IMR-90 (cell line): ENCODE data around the gene TSACC. TPM values are rescaled to one million over a fixed set of nuclear protein-coding genes. Genes with fewer than 3 reads are reported as not detected.

Source experiments
- ATAC-seq: fragments of 200-7000 bp; cut with Tn5 transposase; 2 replicates; pipeline ENCODE4 v1.9.1; 2020; ENCODE audit warnings: low read depth, mild to moderate bottlenecking, moderate library complexity
- BruUV-seq: library from RNA; stranded (reverse); fragments of 400-500 nt; replicated peaks from 2 replicates; lab custom pipeline; 2021; lab: Mats Ljungman, UMichigan
- CTCF ChIA-PET: fragments of 300-600 bp; formaldehyde crosslinking; extraction: SDS; loops from one replicate; lab custom pipeline; 2021; ENCODE audit warnings: antibody characterized with exemption; lab: Yijun Ruan, JAX
- POLR2A ChIA-PET: fragments of 300-600 bp; sonication (Branson Sonifier 250); formaldehyde crosslinking; loops from one replicate; lab custom pipeline; 2022; ENCODE audit warnings: antibody characterized with exemption; ENCODE audit not compliant: unreplicated experiment; lab: Charles Lee
- DNase-seq: peaks from one replicate; pipeline ENCODE4 v3.0.0; 2013
- H2AFZ ChIP-seq: replicated peaks from 2 replicates; pipeline ENCODE3; 2013; ENCODE audit warnings: low read length, mild to moderate bottlenecking; ENCODE audit not compliant: poor library complexity
- H2AK5ac ChIP-seq: 2 replicates; pipeline ENCODE4 v1.6.1; 2013; ENCODE audit warnings: low read depth, low read length, inconsistent platforms
- H2AK9ac ChIP-seq: replicated peaks from 2 replicates; pipeline ENCODE3; 2013; ENCODE audit warnings: mild to moderate bottlenecking, low read depth, low read length, moderate library complexity; ENCODE audit not compliant: poor library complexity
- H2BK120ac ChIP-seq: 2 replicates; pipeline ENCODE4 v1.6.1; 2013; ENCODE audit warnings: low read depth, low read length, inconsistent platforms
- H2BK15ac ChIP-seq: 3 replicates; pipeline ENCODE4 v1.6.1; 2013; ENCODE audit warnings: low read depth, low read length, inconsistent platforms
- H2BK20ac ChIP-seq: 2 replicates; pipeline ENCODE4 v1.6.1; 2013; ENCODE audit warnings: low read depth, mild to moderate bottlenecking, inconsistent platforms, low read length, moderate library complexity
- H2BK5ac ChIP-seq: 2 replicates; pipeline ENCODE4 v1.6.1; 2013; ENCODE audit warnings: mild to moderate bottlenecking, low read depth, low read length, inconsistent platforms; ENCODE audit not compliant: poor library complexity, severe bottlenecking
- H3K14ac ChIP-seq: replicated peaks from 2 replicates; pipeline ENCODE4 v1.6.1; 2013; ENCODE audit warnings: low read depth, low read length, inconsistent platforms
- H3K18ac ChIP-seq: 2 replicates; pipeline ENCODE4 v1.6.1; 2013; ENCODE audit warnings: low read depth, low read length, control low read depth
- H3K23ac ChIP-seq: 2 replicates; pipeline ENCODE4 v1.6.1; 2013; ENCODE audit warnings: low read depth, low read length, inconsistent platforms
- H3K27ac ChIP-seq: 2 replicates; pipeline ENCODE4 v1.5.1; 2013; ENCODE audit warnings: mild to moderate bottlenecking, control low read depth, low read length; ENCODE audit not compliant: insufficient read depth
- H3K27me3 ChIP-seq: 2 replicates; pipeline ENCODE4 v1.6.1; 2013; ENCODE audit warnings: low read length; ENCODE audit not compliant: control insufficient read depth, insufficient read depth
- H3K36me3 ChIP-seq: 2 replicates; pipeline ENCODE4 v1.6.1; 2013; ENCODE audit warnings: low read length, mixed read lengths; ENCODE audit not compliant: control insufficient read depth, insufficient read depth
- H3K4ac ChIP-seq: 2 replicates; pipeline ENCODE4 v1.6.1; 2013; ENCODE audit warnings: low read depth, low read length, inconsistent platforms
- H3K4me1 ChIP-seq: 2 replicates; pipeline ENCODE4 v1.6.1; 2013; ENCODE audit warnings: low read length, mixed read lengths; ENCODE audit not compliant: control insufficient read depth, insufficient read depth
- H3K4me2 ChIP-seq: 2 replicates; pipeline ENCODE4 v1.6.1; 2013; ENCODE audit warnings: low read depth, mild to moderate bottlenecking, control low read depth, low read length, moderate library complexity
- H3K4me3 ChIP-seq: 2 replicates; pipeline ENCODE4 v1.5.1; 2013; ENCODE audit warnings: low read depth, mild to moderate bottlenecking, control low read depth, low read length, moderate library complexity; ENCODE audit not compliant: insufficient read depth
- H3K56ac ChIP-seq: 2 replicates; pipeline ENCODE4 v1.6.1; 2013; ENCODE audit warnings: low read length, inconsistent platforms; ENCODE audit not compliant: insufficient read depth; ENCODE audit errors: extremely low read depth
- H3K79me1 ChIP-seq, 2 experiments: 2 replicates each; pipeline ENCODE4 v1.6.1; 2013; ENCODE audit warnings: low read length in 2 of 2, inconsistent platforms in 1 of 2, low read depth in 1 of 2
- H3K9ac ChIP-seq: 2 replicates; pipeline ENCODE4 v1.6.1; 2013; ENCODE audit warnings: low read depth, low read length, control low read depth
- H3K9me1 ChIP-seq: 2 replicates; pipeline ENCODE4 v1.6.1; 2013; ENCODE audit warnings: low read length, inconsistent platforms; ENCODE audit not compliant: insufficient read depth
- H3K9me3 ChIP-seq: 2 replicates; pipeline ENCODE4 v1.6.1; 2013; ENCODE audit warnings: low read length; ENCODE audit not compliant: control insufficient read depth, insufficient read depth
- H4K20me1 ChIP-seq: 2 replicates; pipeline ENCODE4 v1.6.1; 2013; ENCODE audit warnings: low read length, inconsistent platforms; ENCODE audit not compliant: insufficient read depth
- H4K5ac ChIP-seq: 2 replicates; pipeline ENCODE4 v1.6.1; 2013; ENCODE audit warnings: mild to moderate bottlenecking, low read depth, low read length, control low read depth
- H4K8ac ChIP-seq, 2 experiments: 2 replicates each; pipeline ENCODE4 v1.6.1; 2013; ENCODE audit warnings: low read depth in 2 of 2, low read length in 2 of 2, control low read depth in 1 of 2, inconsistent platforms in 1 of 2
- H4K91ac ChIP-seq: 2 replicates; pipeline ENCODE4 v1.6.1; 2013; ENCODE audit warnings: low read depth, low read length, inconsistent platforms; ENCODE audit not compliant: insufficient read depth
- BHLHE40 ChIP-seq: fragments of 150-350 bp; IDR thresholded peaks from 2 replicates; pipeline ENCODE4 v1.6.1; 2016; ENCODE audit warnings: mild to moderate bottlenecking, low read depth, low read length
- CEBPB ChIP-seq: IDR thresholded peaks from 2 replicates; pipeline ENCODE4 v1.6.1; 2012; ENCODE audit warnings: low read depth, low read length, improper control_type of control experiment
- CHD1 ChIP-seq: IDR thresholded peaks from 2 replicates; pipeline ENCODE4 v1.6.1; 2012; ENCODE audit warnings: low read depth, low read length, improper control_type of control experiment
- ELK1 ChIP-seq: fragments of 150-350 bp; IDR thresholded peaks from 2 replicates; pipeline ENCODE4 v1.6.1; 2016; ENCODE audit warnings: low read depth, mild to moderate bottlenecking, low read length, moderate library complexity, borderline replicate concordance
- MAFK ChIP-seq: IDR thresholded peaks from 2 replicates; pipeline ENCODE4 v1.6.1; 2012; ENCODE audit warnings: low read depth, low read length, improper control_type of control experiment
- MAZ ChIP-seq: IDR thresholded peaks from 2 replicates; pipeline ENCODE4 v1.6.1; 2012; ENCODE audit warnings: low read depth, mild to moderate bottlenecking, low read length, improper control_type of control experiment, moderate library complexity, borderline replicate concordance
- MXI1 ChIP-seq: IDR thresholded peaks from 2 replicates; pipeline ENCODE4 v1.6.1; 2012; ENCODE audit warnings: low read depth, mild to moderate bottlenecking, low read length, moderate library complexity, borderline replicate concordance
- NFE2L2 ChIP-seq: fragments of 150-350 bp; IDR thresholded peaks from 2 replicates; pipeline ENCODE4 v1.6.1; 2016; ENCODE audit warnings: low read depth, mild to moderate bottlenecking, low read length
- POLR2A ChIP-seq: IDR thresholded peaks from 2 replicates; pipeline ENCODE4 v1.6.1; 2012; ENCODE audit warnings: mild to moderate bottlenecking, low read depth, low read length
- RAD21 ChIP-seq: IDR thresholded peaks from 2 replicates; pipeline ENCODE4 v1.6.1; 2012; ENCODE audit warnings: low read length, improper control_type of control experiment
- RCOR1 ChIP-seq: IDR thresholded peaks from 2 replicates; pipeline ENCODE4 v1.6.1; 2012; ENCODE audit warnings: mild to moderate bottlenecking, low read length, improper control_type of control experiment; ENCODE audit not compliant: insufficient replicate concordance
- RFX5 ChIP-seq: IDR thresholded peaks from 2 replicates; pipeline ENCODE4 v1.8.0; 2012; ENCODE audit warnings: low read depth, mild to moderate bottlenecking, low read length, moderate library complexity
- SMC3 ChIP-seq: fragments of 150-350 bp; IDR thresholded peaks from 2 replicates; pipeline ENCODE4 v1.6.1; 2016; ENCODE audit warnings: low read depth, mild to moderate bottlenecking, antibody characterized with exemption, low read length, moderate library complexity
- WGBS, 2 experiments: methylation state at CpG; one replicate each; pipeline versions ENCODE4 v1.1.5 to v1.1.7; 2013; ENCODE audit warnings: missing lambda C conversion rate in 2 of 2; ENCODE audit not compliant: insufficient read length in 1 of 2; ENCODE audit errors: extremely low coverage in 2 of 2; 5-methylcytosine and 5-hydroxymethylcytosine counted together
- dilution Hi-C: fragments of 300-500 bp; cut with HindIII; formaldehyde crosslinking; loops from one replicate; pipeline ENCODE4 v1.14.3; 2018; ENCODE audit warnings: low sequenced_read_pairs; ENCODE audit not compliant: unreplicated experiment
- in situ Hi-C: fragments of 300-500 bp; cut with MboI; formaldehyde crosslinking; loops from 3 replicates; pipeline ENCODE4 v1.14.3; 2019; ENCODE audit warnings: low sequenced_read_pairs, inconsistent platforms, mixed read lengths
- intact Hi-C: fragments of 100-400 bp; cut with micrococcal nuclease; formaldehyde crosslinking; loops from 2 replicates; pipeline ENCODE4 v1.10.0; 2022
- polyA plus RNA-seq, 3 experiments: library from polyadenylated mRNA; depleted of rRNA; stranded (reverse); fragments of >200 nt; gene quantifications; 2 replicates each; pipeline ENCODE4 v1.2.3, GENCODE V29; 2012; ENCODE audit warnings: low replicate concordance in 1 of 3
- total RNA-seq: library from RNA; depleted of rRNA; stranded (reverse); fragments of >200 nt; gene quantifications from 2 replicates; pipeline ENCODE4 v1.2.3, GENCODE V29; 2012
- TF ChIP-seq, protein P1 (sequence below): fragments of 150-350 bp; IDR thresholded peaks from 2 replicates; pipeline ENCODE4 v1.6.1; 2017; ENCODE audit warnings: mild to moderate bottlenecking, antibody characterized with exemption, low read length, low read depth
- TF ChIP-seq, protein P2 (sequence below): conservative IDR thresholded peaks from 2 replicates; pipeline ENCODE4 v1.5.1; 2012; ENCODE audit warnings: mild to moderate bottlenecking, low read depth, low read length, improper control_type of control experiment

TSACC gene
- total and polyA plus RNA-seq, 2 of the 4 experiments (the other 2 are of a cell fraction), result 0.75 TPM; not detected in 1

- H3K18ac ChIP-seq, result no peak overlapping the region
- no peak overlapping the region for H3K23ac ChIP-seq
- peaks cover 3% of the 10 kb centered on the region; the same call in 1 of the 2 replicates for H3K9me1 ChIP-seq
- H3K4ac ChIP-seq, result no peak overlapping the region
- in situ Hi-C loops, result loop anchor here (5.0 to 10.0 kb wide), 2 partner anchors 59 to 222 kb away; no protein-coding TSS in a partner anchor
- H3K4me3 ChIP-seq, result no peak overlapping the region
- H3K9me3 ChIP-seq, result no peaks in the 10 kb centered on the region
- no peak overlapping the region for H4K5ac ChIP-seq
- intact Hi-C loops, result loop anchor here (1.0 kb wide), 1 partner anchor 60 kb away; no protein-coding TSS in a partner anchor
- H2BK5ac ChIP-seq, result no peak overlapping the region
- peak; percentile 68 for DNase-seq
- 0% methylated on average over 4 of the region's 9 CpGs; no CpG with 5 or more reads in 1 of the 2 experiments for WGBS, 2 experiments
- peak overlapping the region; percentile 61 for H2AK9ac ChIP-seq
- peak; percentile 52; the same call in 1 of the 2 replicates for ATAC-seq
- H4K8ac ChIP-seq, result no peak overlapping the region
- H3K14ac ChIP-seq, result no peak overlapping the region
- BruUV-seq, result no TSS peak
- H2AK5ac ChIP-seq, result no peak overlapping the region
- H3K27ac ChIP-seq, result no peak overlapping the region
- no peaks in the 10 kb centered on the region for H3K79me1 ChIP-seq
- H3K4me2 ChIP-seq, result no peak overlapping the region
- H3K27me3 ChIP-seq, result peaks cover 49% of the 10 kb centered on the region
- H4K20me1 ChIP-seq, result no peaks in the 10 kb centered on the region
- no peaks in the 10 kb centered on the region for H3K36me3 ChIP-seq
- H3K4me1 ChIP-seq, result no peaks in the 10 kb centered on the region
- POLR2A ChIA-PET, result interaction anchor here (0.5 kb wide), 1 partner anchor 334 kb away, joined by 3 read pairs; no protein-coding TSS in a partner anchor
- dilution Hi-C loops, result no loop called here
- no peak overlapping the region for H2BK120ac ChIP-seq
- peak overlapping the region; percentile 72 for H2AFZ ChIP-seq
- H2BK15ac ChIP-seq, result no peak overlapping the region
- no peak overlapping the region for H4K91ac ChIP-seq
- no peak overlapping the region for H3K9ac ChIP-seq
- no peak overlapping the region for H3K56ac ChIP-seq
- no peak overlapping the region for H2BK20ac ChIP-seq
- CTCF ChIA-PET, result interaction anchor here (0.5 to 4.3 kb wide), 38 partner anchors 8 to 276 kb away, joined by 3 to 69 read pairs (median 4); partner anchors contain the start of gene NAXE
- TF ChIP-seq SMC3 (peak; percentile 94), RCOR1 (no peak), MAFK (no peak), MAZ (0 out of 2 replicates have a peak, but pooled peaks have one; percentile 35), MXI1 (no peak), ELK1 (no peak), CEBPB (no peak), CHD1 (no peak), BHLHE40 (no peak), RAD21 (peak; percentile 88), NFE2L2 (no peak), POLR2A (0 out of 2 replicates have a peak, but pooled peaks have one; percentile 44), RFX5 (no peak)
- TF ChIP-seq, protein P1, sequence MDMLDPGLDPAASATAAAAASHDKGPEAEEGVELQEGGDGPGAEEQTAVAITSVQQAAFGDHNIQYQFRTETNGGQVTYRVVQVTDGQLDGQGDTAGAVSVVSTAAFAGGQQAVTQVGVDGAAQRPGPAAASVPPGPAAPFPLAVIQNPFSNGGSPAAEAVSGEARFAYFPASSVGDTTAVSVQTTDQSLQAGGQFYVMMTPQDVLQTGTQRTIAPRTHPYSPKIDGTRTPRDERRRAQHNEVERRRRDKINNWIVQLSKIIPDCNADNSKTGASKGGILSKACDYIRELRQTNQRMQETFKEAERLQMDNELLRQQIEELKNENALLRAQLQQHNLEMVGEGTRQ, result no peak
- TF ChIP-seq, protein P2, sequence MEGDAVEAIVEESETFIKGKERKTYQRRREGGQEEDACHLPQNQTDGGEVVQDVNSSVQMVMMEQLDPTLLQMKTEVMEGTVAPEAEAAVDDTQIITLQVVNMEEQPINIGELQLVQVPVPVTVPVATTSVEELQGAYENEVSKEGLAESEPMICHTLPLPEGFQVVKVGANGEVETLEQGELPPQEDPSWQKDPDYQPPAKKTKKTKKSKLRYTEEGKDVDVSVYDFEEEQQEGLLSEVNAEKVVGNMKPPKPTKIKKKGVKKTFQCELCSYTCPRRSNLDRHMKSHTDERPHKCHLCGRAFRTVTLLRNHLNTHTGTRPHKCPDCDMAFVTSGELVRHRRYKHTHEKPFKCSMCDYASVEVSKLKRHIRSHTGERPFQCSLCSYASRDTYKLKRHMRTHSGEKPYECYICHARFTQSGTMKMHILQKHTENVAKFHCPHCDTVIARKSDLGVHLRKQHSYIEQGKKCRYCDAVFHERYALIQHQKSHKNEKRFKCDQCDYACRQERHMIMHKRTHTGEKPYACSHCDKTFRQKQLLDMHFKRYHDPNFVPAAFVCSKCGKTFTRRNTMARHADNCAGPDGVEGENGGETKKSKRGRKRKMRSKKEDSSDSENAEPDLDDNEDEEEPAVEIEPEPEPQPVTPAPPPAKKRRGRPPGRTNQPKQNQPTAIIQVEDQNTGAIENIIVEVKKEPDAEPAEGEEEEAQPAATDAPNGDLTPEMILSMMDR, result peak; percentile 88
Observed at GRCh38 chr1:156385534-156386031, 47.3 kb downstream of the TSACC start.
